HepG2 (cell line): Measurements from ENCODE around the gene CDK6. TPM values are rescaled to one million over a fixed set of nuclear protein-coding genes. Genes with fewer than 3 reads are reported as not detected.

Experiments used
- ATAC-seq: fragments of 200-7000 bp; cut with Tn5 transposase; 3 replicates; pipeline ENCODE4 v1.9.1; 2020; ENCODE audit warnings: mild to moderate bottlenecking, moderate library complexity
- BruUV-seq: library from RNA; stranded (reverse); fragments of 400-500 nt; replicated peaks from 2 replicates; lab custom pipeline; 2021; lab: Mats Ljungman, UMichigan
- CTCF ChIA-PET: fragments of 300-600 bp; formaldehyde crosslinking; extraction: SDS; loops from one replicate; lab custom pipeline; 2021; ENCODE audit warnings: low total read pairs, inconsistent platforms, low intra/inter-chr PET ratio; lab: Yijun Ruan, JAX
- POLR2A ChIA-PET: fragments of 350-600 bp; sonication (Branson Sonifier 250); formaldehyde crosslinking; loops from one replicate; lab custom pipeline; 2020; ENCODE audit warnings: antibody characterized with exemption, inconsistent platforms; lab: Yijun Ruan, JAX
- DNase-seq: peaks from one replicate; pipeline ENCODE4 v3.0.0-alpha.2; 2015; ENCODE audit warnings: low spot score
- FAIRE-seq: peaks from 3 replicates; lab custom pipeline; 2011; peaks lifted over from hg19 to GRCh38; lab: Jason Lieb, UNC
- H2AFZ ChIP-seq: one replicate; pipeline ENCODE4 v1.6.1; 2011; ENCODE audit warnings: low read length, inconsistent platforms
- H3K27ac ChIP-seq: fragments of 300-600 bp; 3 replicates; pipeline ENCODE4 v1.8.0; 2011; ENCODE audit warnings: mixed run types, mild to moderate bottlenecking, mixed read lengths, low read length, inconsistent platforms; ENCODE audit not compliant: insufficient read depth; ENCODE audit errors: extremely low read length
- H3K27me3 ChIP-seq, 2 experiments: fragments of 200-600 bp in 1 of 2; 2 replicates in 1 of 2; 3 replicates in 1 of 2; pipeline versions ENCODE4 v1.6.0 to v1.8.0; 2011; ENCODE audit warnings: low read length in 2 of 2, mild to moderate bottlenecking in 2 of 2, moderate library complexity in 2 of 2, inconsistent platforms in 1 of 2; ENCODE audit not compliant: insufficient read depth in 2 of 2, control insufficient read depth in 1 of 2
- H3K36me3 ChIP-seq, 2 experiments: fragments of 200-600 bp in 1 of 2; replicated peaks in 1 of 2; 2 replicates in 1 of 2; 3 replicates in 1 of 2; pipeline versions ENCODE4 v1.5.1 to v1.8.0; 2011; ENCODE audit warnings: low read length in 2 of 2, inconsistent platforms in 1 of 2; ENCODE audit not compliant: insufficient read depth in 2 of 2, control insufficient read depth in 1 of 2
- H3K4me1 ChIP-seq: 2 replicates; pipeline ENCODE4 v1.5.1; 2012; ENCODE audit warnings: low read length, inconsistent platforms; ENCODE audit not compliant: insufficient read depth
- H3K4me2 ChIP-seq: 2 replicates; pipeline ENCODE4 v1.6.0; 2011; ENCODE audit warnings: low read depth, low read length, inconsistent platforms
- H3K4me3 ChIP-seq, 3 experiments: fragments of 200-600 bp in 1 of 3; sonication (generic), shearing (Covaris generic) in 1 of 3; replicated peaks in 1 of 3; 2 replicates each; pipeline ENCODE4 v1.5.1; 2011 to 2016; ENCODE audit warnings: low read length in 3 of 3, inconsistent platforms in 2 of 3, low read depth in 2 of 3, mild to moderate bottlenecking in 2 of 3, control low read depth in 1 of 3, mixed read lengths in 1 of 3; ENCODE audit not compliant: insufficient read depth in 1 of 3
- H3K79me2 ChIP-seq: one replicate; pipeline ENCODE4 v1.6.1; 2011; ENCODE audit warnings: low read length, inconsistent platforms; ENCODE audit not compliant: insufficient read depth
- H3K9ac ChIP-seq: 2 replicates; pipeline ENCODE4 v1.6.0; 2011; ENCODE audit warnings: mild to moderate bottlenecking, low read depth, low read length, inconsistent platforms; ENCODE audit not compliant: insufficient read depth
- H3K9me3 ChIP-seq: 2 replicates; pipeline ENCODE4 v1.5.1; 2012; ENCODE audit warnings: mild to moderate bottlenecking, low read length
- H4K20me1 ChIP-seq: 2 replicates; pipeline ENCODE4 v1.6.0; 2011; ENCODE audit warnings: inconsistent platforms, mild to moderate bottlenecking, low read length, moderate library complexity; ENCODE audit not compliant: insufficient read depth
- ARID5B ChIP-seq: IDR thresholded peaks from 2 replicates; pipeline ENCODE4 v1.4.0; 2020; ENCODE audit warnings: mild to moderate bottlenecking, missing genetic modification reagents
- GATAD2A ChIP-seq: IDR thresholded peaks from 2 replicates; pipeline ENCODE4 v1.6.1; 2016
- HMGA1 ChIP-seq: sonication (generic); formaldehyde crosslinking; conservative IDR thresholded peaks from 2 replicates; pipeline ENCODE4 v1.4.0; 2020; ENCODE audit warnings: missing genetic modification reagents
- NONO ChIP-seq, 2 experiments: fragments of 450-650 bp in 1 of 2; sonication (generic) in 1 of 2; formaldehyde crosslinking in 1 of 2; IDR thresholded peaks in 1 of 2; conservative IDR thresholded peaks in 1 of 2; 2 replicates each; pipeline versions ENCODE4 v1.6.1 to v1.8.0; 2017 to 2022; ENCODE audit warnings: mild to moderate bottlenecking in 1 of 2, missing genetic modification reagents in 1 of 2, moderate library complexity in 1 of 2
- ONECUT2 ChIP-seq: sonication (generic); formaldehyde crosslinking; IDR thresholded peaks from 2 replicates; pipeline ENCODE4 v1.4.0; 2020; ENCODE audit warnings: missing genetic modification reagents
- RARA ChIP-seq: IDR thresholded peaks from 2 replicates; pipeline ENCODE4 v1.6.1; 2016; ENCODE audit warnings: missing genetic modification reagents, missing compliant biosample characterization
- ZFP1 ChIP-seq: IDR thresholded peaks from 2 replicates; pipeline ENCODE4 v1.6.1; 2016
- ZFY ChIP-seq: sonication (generic); formaldehyde crosslinking; IDR thresholded peaks from 2 replicates; pipeline ENCODE4 v1.4.0; 2020; ENCODE audit warnings: missing genetic modification reagents
- ZMYM4 ChIP-seq: sonication (generic); formaldehyde crosslinking; IDR thresholded peaks from 2 replicates; pipeline ENCODE4 v1.8.1; 2023; ENCODE audit warnings: mild to moderate bottlenecking, missing genetic modification reagents
- in situ Hi-C: cut with HindIII; loops from 2 replicates; pipeline ENCODE4 v1.10.0; 2017; ENCODE audit warnings: low pct_unique_long_range_greater_than_20kb; ENCODE audit not compliant: extremely low pct_ligation_motif_present
- intact Hi-C: fragments of 100-400 bp; cut with micrococcal nuclease; formaldehyde crosslinking; loops from one replicate; pipeline ENCODE4 v1.10.0; 2022; ENCODE audit not compliant: unreplicated experiment
- polyA plus RNA-seq, 8 experiments: library from polyadenylated mRNA; depleted of rRNA in 3 of 8; stranded (reverse) in 7 of 8; unstranded in 1 of 8; fragments of >200 nt; fragmentation: Illumina TruSeq in 4 of 8; extraction: Trizol in 4 of 8; gene quantifications; 2 replicates each; pipeline versions ENCODE4 v1.2.1 to v1.2.3, GENCODE V29; 2011 to 2016; ENCODE audit warnings: low read depth in 4 of 8, missing spikeins in 1 of 8, mixed read lengths in 1 of 8; ENCODE audit not compliant: insufficient read depth in 1 of 8
- total RNA-seq, 5 experiments: library from RNA; depleted of rRNA; stranded (reverse); fragments of >200 nt; fragmentation: Illumina TruSeq; extraction: Trizol; gene quantifications; 2 replicates each; pipeline ENCODE4 v1.2.3, GENCODE V29; 2016; ENCODE audit warnings: low read depth in 1 of 5

The CDK6 gene
- total and polyA plus RNA-seq, 2 of the 13 experiments (the other 11 are each of a cell fraction or from before 2014, with no cell fraction given): 34.6 to 90.8 TPM

GRCh38 chr7:92808635-92809034, 27.7 kb downstream of the CDK6 start:
- no TSS peak for BruUV-seq
- in situ Hi-C loops: no loop called here
- Histone ChIP-seq H3K9me3 (no peaks in the 10 kb centered on the region), H3K4me3 (no peak overlapping the region), H3K9ac (no peak overlapping the region), H3K79me2 (peaks cover 97% of the 10 kb centered on the region), H3K4me2 (no peak overlapping the region), H3K36me3 (peaks cover 2 to 22% of the 10 kb centered on the region in 2 experiments; a peak in 4 of 5 replicates), H3K27ac (peak overlapping the region; percentile 83), H2AFZ (no peak overlapping the region), H3K4me1 (peaks cover 66% of the 10 kb centered on the region), H3K27me3 (no peaks in the 10 kb centered on the region), H4K20me1 (peaks cover 43% of the 10 kb centered on the region)
- POLR2A ChIA-PET: interaction anchor here (1.3 to 1.6 kb wide), 2 partner anchors 24 to 113 kb away, joined by 4 to 5 read pairs; no protein-coding TSS in a partner anchor
- no peak for ATAC-seq
- FAIRE-seq: no peak
- CTCF ChIA-PET: no interaction called here
- intact Hi-C loops: no loop called here
- DNase-seq: no peak
- TF ChIP-seq RARA (CRISPR knock-in tag): peak; percentile 72
- no peak for TF ChIP-seq HMGA1 (CRISPR knock-in tag)
- TF ChIP-seq ZFP1 (CRISPR knock-in tag): no peak
- no peak for TF ChIP-seq ZFY (CRISPR knock-in tag)
- TF ChIP-seq ZMYM4 (CRISPR knock-in tag): no peak
- 0 out of 2 replicates have a peak, but pooled peaks have one; percentile 32 for TF ChIP-seq ARID5B (CRISPR knock-in tag)
- no peak for TF ChIP-seq ONECUT2 (CRISPR knock-in tag)
- 0 out of 2 replicates have a peak, but pooled peaks have one; percentile 33 for TF ChIP-seq GATAD2A
- no peak for TF ChIP-seq NONO (IDR thresholded peaks at IDR 0.05)
- no peak for TF ChIP-seq NONO (CRISPR knock-in tag; conservative IDR thresholded peaks at IDR 0.05)
